Lung (tissue), 12 donors: ENCODE measurements around the gene PXDN. TPM values are rescaled to one million over a fixed set of nuclear protein-coding genes. Genes with fewer than 3 reads are reported as not detected.

ENCODE experiments used
- ATAC-seq: fragments of 200-7000 bp; cut with Tn5 transposase; one replicate; pipeline ENCODE4 v1.9.1; 2020; ENCODE audit warnings: moderate number of reproducible peaks; ENCODE audit not compliant: insufficient read depth, low FRiP score
- DNase-seq, 3 donors: peaks; one replicate each; pipeline ENCODE4 v3.0.0-alpha.2; 2013 to 2017
- H3K27ac ChIP-seq, 2 donors: one replicate each; pipeline ENCODE4 v1.5.1; 2013; ENCODE audit warnings: mild to moderate bottlenecking in 2 of 2, moderate library complexity in 2 of 2, control low read depth in 1 of 2, inconsistent platforms in 1 of 2, low read depth in 1 of 2, low read length in 1 of 2
- H3K27me3 ChIP-seq, 3 donors: one replicate each; pipeline ENCODE4 v1.5.1; 2013; ENCODE audit warnings: low read length in 2 of 3; ENCODE audit not compliant: control insufficient read depth in 3 of 3, insufficient read depth in 3 of 3
- H3K36me3 ChIP-seq, 4 donors: one replicate each; pipeline ENCODE4 v1.5.1; 2013; ENCODE audit warnings: low read length in 4 of 4, mild to moderate bottlenecking in 1 of 4, moderate library complexity in 1 of 4; ENCODE audit not compliant: control insufficient read depth in 4 of 4, insufficient read depth in 4 of 4
- H3K4me1 ChIP-seq, 5 donors: one replicate each; pipeline ENCODE4 v1.5.1; 2013; ENCODE audit warnings: low read length in 5 of 5, mild to moderate bottlenecking in 2 of 5, moderate library complexity in 1 of 5; ENCODE audit not compliant: control insufficient read depth in 5 of 5, insufficient read depth in 5 of 5
- H3K4me3 ChIP-seq: one replicate; pipeline ENCODE4 v1.5.1; 2013; ENCODE audit warnings: mild to moderate bottlenecking, control low read depth, moderate library complexity
- H3K9ac ChIP-seq, 2 donors: one replicate each; pipeline ENCODE4 v1.5.1; 2013; ENCODE audit warnings: low read length in 2 of 2, control low read depth in 1 of 2; ENCODE audit not compliant: insufficient read depth in 1 of 2
- H3K9me3 ChIP-seq, 4 donors: one replicate each; pipeline ENCODE4 v1.5.1; 2013; ENCODE audit warnings: low read length in 3 of 4, mild to moderate bottlenecking in 1 of 4, moderate library complexity in 1 of 4; ENCODE audit not compliant: control insufficient read depth in 4 of 4, insufficient read depth in 3 of 4
- WGBS, 2 donors: extraction: QIAGEN DNeasy Blood & Tissue Kit; methylation state at CpG; one replicate each; pipeline ENCODE4 v1.1.7; 2013; 5-methylcytosine and 5-hydroxymethylcytosine counted together
- polyA plus RNA-seq, 2 donors: library from polyadenylated mRNA; stranded (reverse); fragments of 200-250 nt; gene quantifications; one replicate each; pipeline ENCODE4 v1.2.1, GENCODE V29; 2013
- total RNA-seq, 2 donors: library from RNA; depleted of rRNA in 1 of 2; stranded (reverse); fragments of >200 nt in 1 of 2; gene quantifications; one replicate each; pipeline ENCODE4 v1.2.1, GENCODE V29; 2014 to 2021
- TF ChIP-seq, protein P1 (sequence below): IDR thresholded peaks from 2 replicates; pipeline ENCODE4 v1.5.1; 2012; ENCODE audit warnings: mild to moderate bottlenecking; ENCODE audit errors: control extremely low read depth, extremely low read depth
- donor health status: control.
- donor health status: control.
- donor health status: Bipolar disorder and iron deficiency.
- donor health status: healthy.
- donor health status: DM: yes; HTN: yes; CAD: no.

PXDN gene
- total and polyA plus RNA-seq, 4 donors: 10.6 to 198 (median 45.1) TPM

DNA sequence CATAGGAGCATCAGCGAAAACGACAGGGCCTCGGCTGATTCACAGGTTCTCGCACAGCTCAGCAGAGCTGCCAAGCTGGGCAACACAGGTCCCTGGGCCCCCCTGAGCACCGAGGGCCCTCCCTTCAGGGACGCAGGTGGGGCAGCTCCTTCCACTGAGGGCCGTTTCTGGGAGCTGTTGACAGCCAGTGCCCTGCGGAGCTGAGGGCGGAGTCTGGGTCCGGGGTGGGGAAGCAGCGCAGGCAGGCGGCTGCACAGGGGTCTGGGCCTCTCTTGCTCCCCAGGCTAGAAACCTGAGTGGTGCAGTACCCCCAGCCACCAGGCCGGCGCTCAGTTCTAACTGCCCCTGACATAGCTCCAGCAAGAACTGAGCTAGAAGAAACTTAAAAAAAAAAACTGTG lies 65.7 kb downstream of the PXDN start:
- Histone ChIP-seq H3K9ac (no peak overlapping the region), H3K9me3 (no peaks in the 10 kb centered on the region), H3K4me1 (peaks cover 0 to 15% (median 10%) of the 10 kb centered on the region in 5 donors), H3K4me3 (no peak overlapping the region), H3K36me3 (peaks cover 0 to 59% (median 45%) of the 10 kb centered on the region in 4 donors), H3K27ac (no peak overlapping the region), H3K27me3 (no peaks in the 10 kb centered on the region)
- ATAC-seq: no peak
- WGBS, 2 donors: 94 to 96% methylated on average over 14 of the region's 14 CpGs
- DNase-seq: no peak
- TF ChIP-seq, protein P1, sequence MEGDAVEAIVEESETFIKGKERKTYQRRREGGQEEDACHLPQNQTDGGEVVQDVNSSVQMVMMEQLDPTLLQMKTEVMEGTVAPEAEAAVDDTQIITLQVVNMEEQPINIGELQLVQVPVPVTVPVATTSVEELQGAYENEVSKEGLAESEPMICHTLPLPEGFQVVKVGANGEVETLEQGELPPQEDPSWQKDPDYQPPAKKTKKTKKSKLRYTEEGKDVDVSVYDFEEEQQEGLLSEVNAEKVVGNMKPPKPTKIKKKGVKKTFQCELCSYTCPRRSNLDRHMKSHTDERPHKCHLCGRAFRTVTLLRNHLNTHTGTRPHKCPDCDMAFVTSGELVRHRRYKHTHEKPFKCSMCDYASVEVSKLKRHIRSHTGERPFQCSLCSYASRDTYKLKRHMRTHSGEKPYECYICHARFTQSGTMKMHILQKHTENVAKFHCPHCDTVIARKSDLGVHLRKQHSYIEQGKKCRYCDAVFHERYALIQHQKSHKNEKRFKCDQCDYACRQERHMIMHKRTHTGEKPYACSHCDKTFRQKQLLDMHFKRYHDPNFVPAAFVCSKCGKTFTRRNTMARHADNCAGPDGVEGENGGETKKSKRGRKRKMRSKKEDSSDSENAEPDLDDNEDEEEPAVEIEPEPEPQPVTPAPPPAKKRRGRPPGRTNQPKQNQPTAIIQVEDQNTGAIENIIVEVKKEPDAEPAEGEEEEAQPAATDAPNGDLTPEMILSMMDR: no peak

DNA sequence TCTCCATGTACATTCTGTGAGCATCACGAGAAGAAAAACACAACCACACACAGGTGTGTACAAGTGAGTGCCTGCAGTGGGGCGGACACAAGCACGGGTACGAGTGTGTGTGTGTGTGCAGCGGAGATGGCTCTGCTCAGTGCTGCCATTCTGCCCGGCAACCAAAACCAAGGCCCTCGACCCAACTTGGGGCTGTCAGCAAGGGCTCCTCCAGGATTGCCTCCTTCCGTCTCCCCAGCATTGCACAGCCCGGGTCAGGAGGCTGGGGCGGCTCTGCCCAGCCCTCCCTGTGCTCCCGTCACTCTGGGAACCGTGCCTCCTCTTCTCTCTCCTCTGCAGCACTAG lies 66.5 kb downstream of the PXDN start:
- H3K9ac ChIP-seq: no peak overlapping the region
- H3K27ac ChIP-seq: no peak overlapping the region
- no peaks in the 10 kb centered on the region for H3K27me3 ChIP-seq
- DNase-seq (peak in 1 of 3 donors; percentile 10), ATAC-seq (no peak)
- H3K4me1 ChIP-seq: peaks cover 0 to 15% (median 10%) of the 10 kb centered on the region in 5 donors
- H3K4me3 ChIP-seq: no peak overlapping the region
- WGBS, 2 donors: 95 to 96% methylated on average over 12 of the region's 12 CpGs
- H3K36me3 ChIP-seq: peaks cover 1 to 65% (median 49%) of the 10 kb centered on the region in 4 donors
- no peaks in the 10 kb centered on the region for H3K9me3 ChIP-seq
- TF ChIP-seq, protein P1: no peak

DNA sequence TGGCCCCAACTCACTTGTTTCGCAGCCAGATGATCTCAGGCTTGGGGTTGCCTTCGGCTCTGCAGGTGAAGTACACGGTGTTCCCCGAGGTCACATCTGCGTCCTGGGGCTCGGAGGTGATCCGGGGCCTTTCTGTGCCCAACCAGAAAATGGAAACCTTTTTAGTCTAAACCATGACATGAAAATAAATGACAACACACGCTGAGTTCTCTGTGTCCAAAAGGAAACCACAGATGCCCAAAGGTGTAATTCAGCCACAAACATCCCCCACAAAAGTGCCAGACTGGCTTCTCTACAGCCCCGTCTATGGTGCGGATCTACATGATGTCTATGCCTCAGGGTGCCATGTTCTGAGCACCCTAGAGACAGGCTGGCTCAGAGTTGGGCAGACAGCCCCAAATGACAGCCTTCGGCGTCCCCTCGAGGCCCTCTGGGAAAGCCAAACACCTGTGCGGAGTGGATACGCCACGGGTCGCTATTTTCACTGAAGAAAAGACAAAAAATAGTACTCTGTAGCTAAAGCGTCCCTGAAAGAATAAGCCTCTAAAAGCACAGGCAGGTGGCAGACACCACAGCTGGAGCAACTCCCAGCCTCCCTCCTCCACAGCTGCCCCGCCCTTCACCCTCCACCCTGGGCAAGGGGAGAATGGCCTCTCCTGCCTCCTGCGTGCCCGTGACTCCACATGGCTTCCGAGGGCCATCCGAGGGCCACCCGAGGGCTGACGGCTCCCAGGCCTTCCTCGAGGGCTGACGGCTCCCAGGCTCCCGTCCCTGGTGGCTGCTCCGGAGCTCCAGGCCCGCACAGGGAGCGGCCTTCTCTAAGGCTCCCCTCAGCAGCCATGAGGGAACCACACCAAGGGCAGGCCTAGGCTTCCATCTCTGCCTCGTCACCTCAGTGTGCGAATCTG lies 67.1 kb downstream of the PXDN start:
- H3K4me3 ChIP-seq: no peak overlapping the region
- no peaks in the 10 kb centered on the region for H3K9me3 ChIP-seq
- no peak for ATAC-seq
- H3K27me3 ChIP-seq: no peaks in the 10 kb centered on the region
- no peak overlapping the region for H3K27ac ChIP-seq
- TF ChIP-seq, protein P1: no peak
- peaks cover 0 to 12% (median 8%) of the 10 kb centered on the region in 5 donors for H3K4me1 ChIP-seq
- no peak overlapping the region for H3K9ac ChIP-seq
- peak in 1 of 3 donors; percentile 6 for DNase-seq
- 87 to 92% methylated on average over 33 of the region's 33 CpGs for WGBS, 2 donors
- peaks cover 4 to 70% (median 53%) of the 10 kb centered on the region in 4 donors for H3K36me3 ChIP-seq
